Measurements from ENCODE around the gene PRKG2. TPM values are rescaled to one million over a fixed set of nuclear protein-coding genes. Genes with fewer than 3 reads are reported as not detected.

PRKG2 gene
- total and polyA plus RNA-seq, 2 donors (not counting 3 experiments of a cell fraction or from before 2014, with no cell fraction given), result not detected

GRCh38 chr4:81164623-81165416, 50.2 kb downstream of the PRKG2 start:
- DNase-seq (ENCODE audit: low read depth, low spot score) (no peak), FAIRE-seq (no peak)
- H3K36me3 ChIP-seq (ENCODE audit: control insufficient read depth in 2 of 2, extremely low read depth in 1 of 2, insufficient read depth in 2 of 2, low read length in 2 of 2), result no peaks in the 10 kb centered on the region
- BruUV-seq (replicated peaks), result no TSS peak
- no peak overlapping the region for H2AFZ ChIP-seq (ENCODE audit: low read depth, low read length)
- no peak overlapping the region for H3K27ac ChIP-seq (ENCODE audit: insufficient read depth, low read depth, low read length)
- H4K20me1 ChIP-seq (replicated peaks; ENCODE audit: control insufficient read depth, extremely low read depth, insufficient read depth, low read length), result no peaks in the 10 kb centered on the region
- dilution Hi-C loops (cut with MboI; ENCODE audit: extremely low pct_ligation_motif_present, low sequenced_read_pairs) (no loop called here), intact Hi-C loops (cut with micrococcal nuclease) (no loop called here)
- no peaks in the 10 kb centered on the region for H3K27me3 ChIP-seq (ENCODE audit: control insufficient read depth in 2 of 2, insufficient read depth in 2 of 2, low read length in 2 of 2)
- no peak for TF ChIP-seq CTCF (IDR thresholded peaks at IDR 0.05; ENCODE audit: extremely low read depth in 1 of 2, insufficient read depth in 1 of 2, low read depth in 1 of 2, low read length in 2 of 2)
- no peak for TF ChIP-seq FOS (IDR thresholded peaks at IDR 0.05; ENCODE audit: borderline replicate concordance, insufficient read depth, low read length)
- no peak for TF ChIP-seq POLR2A (IDR thresholded peaks at IDR 0.05; ENCODE audit: low read depth, low read length)
- TF ChIP-seq POLR2AphosphoS5 (IDR thresholded peaks at IDR 0.05; ENCODE audit: insufficient read depth, low read depth, low read length), result no peak
- H3K4me1 ChIP-seq (ENCODE audit: control insufficient read depth, extremely low read depth, insufficient read depth, low read length), result no peaks in the 10 kb centered on the region
- ChIA-PET POLR2A (no interaction called here), CTCF (no interaction called here)
- no peak overlapping the region for H3K9ac ChIP-seq (replicated peaks; ENCODE audit: extremely low read depth, insufficient read depth, low read length)
- H3K4me3 ChIP-seq (replicated peaks in 1 of 3; ENCODE audit: insufficient read depth in 1 of 3, low read depth in 1 of 3, low read length in 3 of 3), result no peak overlapping the region
- H3K9me3 ChIP-seq (replicated peaks; ENCODE audit: control insufficient read depth, insufficient read depth, low read length), result no peaks in the 10 kb centered on the region
- no peak overlapping the region for H3K4me2 ChIP-seq (ENCODE audit: insufficient read depth, low read length)
- H3K79me2 ChIP-seq (ENCODE audit: control insufficient read depth, insufficient read depth, low read length), result no peaks in the 10 kb centered on the region
- H3K9me1 ChIP-seq (replicated peaks; ENCODE audit: control insufficient read depth, extremely low read depth, insufficient read depth, low read length), result no peaks in the 10 kb centered on the region

- POLR2A ChIA-PET, result no interaction called here
- no peak overlapping the region for H3K9ac ChIP-seq (replicated peaks; ENCODE audit: extremely low read depth, insufficient read depth, low read length)
- H3K27ac ChIP-seq (ENCODE audit: insufficient read depth, low read depth, low read length), result no peak overlapping the region
- CTCF ChIA-PET, result no interaction called here
- no peaks in the 10 kb centered on the region for H3K4me1 ChIP-seq (ENCODE audit: control insufficient read depth, extremely low read depth, insufficient read depth, low read length)
- no peak overlapping the region for H3K4me3 ChIP-seq (replicated peaks in 1 of 3; ENCODE audit: insufficient read depth in 1 of 3, low read depth in 1 of 3, low read length in 3 of 3)
- no peak overlapping the region for H3K4me2 ChIP-seq (ENCODE audit: insufficient read depth, low read length)
- no peak for FAIRE-seq
- H3K27me3 ChIP-seq (ENCODE audit: control insufficient read depth in 2 of 2, insufficient read depth in 2 of 2, low read length in 2 of 2), result no peaks in the 10 kb centered on the region
- H3K9me1 ChIP-seq (replicated peaks; ENCODE audit: control insufficient read depth, extremely low read depth, insufficient read depth, low read length), result no peaks in the 10 kb centered on the region
- H3K36me3 ChIP-seq (ENCODE audit: control insufficient read depth in 2 of 2, extremely low read depth in 1 of 2, insufficient read depth in 2 of 2, low read length in 2 of 2), result no peaks in the 10 kb centered on the region
- dilution Hi-C loops (cut with MboI; ENCODE audit: extremely low pct_ligation_motif_present, low sequenced_read_pairs) (no loop called here), intact Hi-C loops (cut with micrococcal nuclease) (no loop called here)
- no peaks in the 10 kb centered on the region for H3K9me3 ChIP-seq (replicated peaks; ENCODE audit: control insufficient read depth, insufficient read depth, low read length)
- no TSS peak for BruUV-seq (replicated peaks)
- H3K79me2 ChIP-seq (ENCODE audit: control insufficient read depth, insufficient read depth, low read length), result no peaks in the 10 kb centered on the region
- no peak overlapping the region for H2AFZ ChIP-seq (ENCODE audit: low read depth, low read length)
- DNase-seq (ENCODE audit: low read depth, low spot score), result no peak
- no peaks in the 10 kb centered on the region for H4K20me1 ChIP-seq (replicated peaks; ENCODE audit: control insufficient read depth, extremely low read depth, insufficient read depth, low read length)
- TF ChIP-seq POLR2AphosphoS5 (IDR thresholded peaks at IDR 0.05; ENCODE audit: insufficient read depth, low read depth, low read length) (no peak), GATA2 (IDR thresholded peaks at IDR 0.05; ENCODE audit: insufficient read depth, insufficient read length, low read depth, low read length) (no peak), FOS (IDR thresholded peaks at IDR 0.05; ENCODE audit: borderline replicate concordance, insufficient read depth, low read length) (no peak), JUN (IDR thresholded peaks at IDR 0.05; ENCODE audit: borderline replicate concordance, insufficient read depth, insufficient read length, low read depth) (no peak), MYC (IDR thresholded peaks at IDR 0.05; ENCODE audit: low read depth, low read length) (no peak), EZH2 (IDR thresholded peaks at IDR 0.05; ENCODE audit: borderline replicate concordance, low read depth, low read length, severe bottlenecking) (no peak), CTCF (IDR thresholded peaks at IDR 0.05; ENCODE audit: extremely low read depth in 1 of 2, insufficient read depth in 1 of 2, low read depth in 1 of 2, low read length in 2 of 2) (no peak), POLR2A (IDR thresholded peaks at IDR 0.05; ENCODE audit: low read depth, low read length) (no peak), MAX (IDR thresholded peaks at IDR 0.05; ENCODE audit: insufficient read depth, insufficient read length) (no peak)
Observed at GRCh38 chr4:81164126-81164525, 50.9 kb downstream of the PRKG2 start.

Measured in endothelial cell of umbilical vein (primary cell).